ENCODE results near the gene BEND3.

BEND3 gene

DNA sequence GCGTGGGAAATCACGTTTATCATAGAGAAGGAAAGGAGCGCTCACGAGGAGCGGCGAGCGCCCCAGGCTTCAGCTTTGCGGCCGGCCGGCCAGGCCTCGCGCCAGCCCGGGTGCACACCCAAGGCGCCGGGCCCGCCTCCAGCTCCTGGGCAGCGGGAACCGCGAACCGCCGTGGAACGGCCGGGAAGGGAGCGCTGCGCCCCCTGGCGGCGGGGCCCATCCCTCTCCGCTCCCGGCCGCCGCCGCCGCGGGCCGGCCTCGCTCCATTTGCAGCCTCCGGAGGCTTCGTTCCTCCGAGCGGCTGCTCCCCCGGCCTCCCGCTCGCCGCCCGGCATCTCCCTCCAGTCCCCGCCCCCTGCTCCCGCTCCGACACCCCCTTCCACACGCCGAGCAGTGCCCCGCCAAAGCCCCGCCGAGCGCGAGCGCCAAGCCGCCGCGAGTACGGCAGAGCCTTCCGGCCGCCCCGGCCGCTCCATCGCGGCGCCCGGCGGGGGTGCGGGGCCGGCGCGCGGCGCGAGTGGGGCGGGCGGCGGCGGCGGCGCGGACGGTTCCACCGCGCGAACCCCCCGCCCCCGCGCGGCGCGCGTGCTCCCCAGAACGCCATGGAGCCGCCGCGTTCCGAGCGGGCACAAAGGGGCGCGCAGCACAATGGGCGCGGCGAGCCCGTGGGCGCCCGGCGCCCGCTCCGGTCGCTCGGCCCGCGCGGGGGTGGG is 946 bp downstream of the BEND3 start:
- Histone ChIP-seq H3K18ac (ENCODE audit: low read depth in 1 of 2, low read length in 2 of 2) (peak overlapping the region; percentile 70 to 82), H3K4me1 (ENCODE audit: control insufficient read depth, insufficient read depth, low read depth, low read length) (peaks cover 6% of the 10 kb centered on the region), H3K4me3 (ENCODE audit: insufficient read depth in 1 of 2, low read depth in 1 of 2, low read length in 2 of 2) (peak overlapping the region; percentile 71 to 78), H2BK120ac (ENCODE audit: low read depth, low read length) (peak overlapping the region; percentile 34), H3K4me2 (ENCODE audit: low read length, poor library complexity, severe bottlenecking) (peak overlapping the region; percentile 89), H2AK5ac (ENCODE audit: low read length, severe bottlenecking) (no peak overlapping the region), H4K91ac (ENCODE audit: low read length) (no peak overlapping the region), H3K27me3 (ENCODE audit: control insufficient read depth in 1 of 2, insufficient read depth in 1 of 2, low read length in 2 of 2) (peaks cover 4 to 16% of the 10 kb centered on the region in 2 experiments), H2BK5ac (ENCODE audit: low read depth, low read length, poor library complexity, severe bottlenecking) (no peak overlapping the region), H3K36me3 (ENCODE audit: control insufficient read depth in 1 of 2, insufficient read depth in 2 of 2, low read depth in 1 of 2, low read length in 2 of 2) (no peaks in the 10 kb centered on the region), H2BK15ac (ENCODE audit: low read depth, poor library complexity, severe bottlenecking) (no peak overlapping the region), H2BK12ac (ENCODE audit: low read length in 2 of 2) (no peak overlapping the region), H3K14ac (ENCODE audit: low read length in 2 of 2) (peak overlapping the region in 1 of 2 experiments; percentile 65), H3K9me3 (ENCODE audit: control insufficient read depth, low read length) (no peaks in the 10 kb centered on the region), H3K9ac (ENCODE audit: low read length) (peak overlapping the region; percentile 62), H3K23ac (ENCODE audit: low read length in 2 of 2) (no peak overlapping the region), H3K79me1 (replicated peaks; ENCODE audit: low read length, poor library complexity, severe bottlenecking) (peaks cover 8% of the 10 kb centered on the region), H2AFZ (ENCODE audit: low read depth, low read length) (peak overlapping the region; percentile 69), H3K4ac (ENCODE audit: low read depth in 1 of 2, low read length in 2 of 2) (no peak overlapping the region), H4K8ac (ENCODE audit: low read length) (peak overlapping the region; percentile 84), H3K27ac (ENCODE audit: low read length, poor library complexity, severe bottlenecking) (no peak overlapping the region)
- WGBS = under 1% methylated on average over 38 of the region's 116 CpGs
- peak; percentile 82 for DNase-seq

DNA sequence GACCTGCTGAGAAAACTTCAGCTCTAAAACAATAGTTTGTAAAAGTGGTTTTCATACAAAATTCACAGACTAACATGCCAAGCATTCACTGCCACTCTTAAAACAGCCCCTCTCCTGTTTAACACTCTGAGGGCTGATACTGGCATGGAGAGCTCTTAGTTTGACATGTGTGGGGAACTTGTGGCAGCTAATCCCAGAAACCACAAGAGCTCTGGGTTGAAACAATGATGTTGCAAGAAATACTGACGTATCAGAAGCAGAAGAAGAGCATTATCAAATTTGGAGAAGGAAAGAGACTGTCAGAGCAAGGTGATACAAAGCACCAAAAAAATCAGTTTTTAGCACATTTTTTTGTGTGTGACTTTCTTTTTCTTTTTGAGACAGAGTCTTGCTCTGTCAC is 5.1 kb downstream of the BEND3 start:
- 91% methylated on average over 1 of the region's 1 CpG for WGBS

GRCh38 chr6:107108201-107108890 is 7.0 kb downstream of the BEND3 start:
- Histone ChIP-seq H3K36me3 (ENCODE audit: control insufficient read depth in 1 of 2, insufficient read depth in 2 of 2, low read depth in 1 of 2, low read length in 2 of 2) (peaks cover 0 to 5% of the 10 kb centered on the region in 2 experiments), H3K18ac (ENCODE audit: low read depth in 1 of 2, low read length in 2 of 2) (no peak overlapping the region), H3K27me3 (ENCODE audit: control insufficient read depth in 1 of 2, insufficient read depth in 1 of 2, low read length in 2 of 2) (no peaks in the 10 kb centered on the region), H3K79me1 (replicated peaks; ENCODE audit: low read length, poor library complexity, severe bottlenecking) (peaks cover 20% of the 10 kb centered on the region), H3K4ac (ENCODE audit: low read depth in 1 of 2, low read length in 2 of 2) (no peak overlapping the region), H3K4me3 (ENCODE audit: insufficient read depth in 1 of 2, low read depth in 1 of 2, low read length in 2 of 2) (no peak overlapping the region), H3K4me2 (ENCODE audit: low read length, poor library complexity, severe bottlenecking) (no peak overlapping the region), H3K27ac (ENCODE audit: low read length, poor library complexity, severe bottlenecking) (no peak overlapping the region), H2BK15ac (ENCODE audit: low read depth, poor library complexity, severe bottlenecking) (no peak overlapping the region), H2BK120ac (ENCODE audit: low read depth, low read length) (no peak overlapping the region), H3K14ac (ENCODE audit: low read length in 2 of 2) (no peak overlapping the region), H4K91ac (ENCODE audit: low read length) (no peak overlapping the region), H2BK5ac (ENCODE audit: low read depth, low read length, poor library complexity, severe bottlenecking) (no peak overlapping the region), H2AFZ (ENCODE audit: low read depth, low read length) (no peak overlapping the region), H3K23ac (ENCODE audit: low read length in 2 of 2) (no peak overlapping the region), H3K4me1 (ENCODE audit: control insufficient read depth, insufficient read depth, low read depth, low read length) (peaks cover 11% of the 10 kb centered on the region), H2BK12ac (ENCODE audit: low read length in 2 of 2) (no peak overlapping the region), H4K8ac (ENCODE audit: low read length) (no peak overlapping the region), H3K9ac (ENCODE audit: low read length) (no peak overlapping the region), H2AK5ac (ENCODE audit: low read length, severe bottlenecking) (no peak overlapping the region), H3K9me3 (ENCODE audit: control insufficient read depth, low read length) (no peaks in the 10 kb centered on the region)
- 97% methylated on average over 17 of the region's 17 CpGs for WGBS
- no peak for DNase-seq

More for the DNA sequence above, 5.1 kb downstream of the BEND3 start:
- Histone ChIP-seq H3K36me3 (ENCODE audit: control insufficient read depth in 1 of 2, insufficient read depth in 2 of 2, low read depth in 1 of 2, low read length in 2 of 2) (peaks cover 0 to 5% of the 10 kb centered on the region in 2 experiments), H3K4ac (ENCODE audit: low read depth in 1 of 2, low read length in 2 of 2) (no peak overlapping the region), H3K4me3 (ENCODE audit: insufficient read depth in 1 of 2, low read depth in 1 of 2, low read length in 2 of 2) (no peak overlapping the region), H3K27me3 (ENCODE audit: control insufficient read depth in 1 of 2, insufficient read depth in 1 of 2, low read length in 2 of 2) (no peaks in the 10 kb centered on the region), H2BK12ac (ENCODE audit: low read length in 2 of 2) (no peak overlapping the region), H3K27ac (ENCODE audit: low read length, poor library complexity, severe bottlenecking) (no peak overlapping the region), H3K4me1 (ENCODE audit: control insufficient read depth, insufficient read depth, low read depth, low read length) (peaks cover 15% of the 10 kb centered on the region), H3K79me1 (replicated peaks; ENCODE audit: low read length, poor library complexity, severe bottlenecking) (peaks cover 22% of the 10 kb centered on the region), H3K9me3 (ENCODE audit: control insufficient read depth, low read length) (no peaks in the 10 kb centered on the region), H3K4me2 (ENCODE audit: low read length, poor library complexity, severe bottlenecking) (no peak overlapping the region), H3K23ac (ENCODE audit: low read length in 2 of 2) (no peak overlapping the region), H2BK5ac (ENCODE audit: low read depth, low read length, poor library complexity, severe bottlenecking) (no peak overlapping the region), H2BK120ac (ENCODE audit: low read depth, low read length) (no peak overlapping the region), H3K14ac (ENCODE audit: low read length in 2 of 2) (no peak overlapping the region), H2BK15ac (ENCODE audit: low read depth, poor library complexity, severe bottlenecking) (no peak overlapping the region), H4K8ac (ENCODE audit: low read length) (no peak overlapping the region), H2AFZ (ENCODE audit: low read depth, low read length) (no peak overlapping the region), H2AK5ac (ENCODE audit: low read length, severe bottlenecking) (no peak overlapping the region), H3K18ac (ENCODE audit: low read depth in 1 of 2, low read length in 2 of 2) (no peak overlapping the region), H4K91ac (ENCODE audit: low read length) (no peak overlapping the region), H3K9ac (ENCODE audit: low read length) (no peak overlapping the region)
- DNase-seq = peak; percentile 26

- Histone ChIP-seq H3K27ac (ENCODE audit: low read length, poor library complexity, severe bottlenecking) (no peak overlapping the region), H3K4me3 (ENCODE audit: insufficient read depth in 1 of 2, low read depth in 1 of 2, low read length in 2 of 2) (no peak overlapping the region), H3K23ac (ENCODE audit: low read length in 2 of 2) (no peak overlapping the region), H3K27me3 (ENCODE audit: control insufficient read depth in 1 of 2, insufficient read depth in 1 of 2, low read length in 2 of 2) (no peaks in the 10 kb centered on the region), H2AK5ac (ENCODE audit: low read length, severe bottlenecking) (no peak overlapping the region), H2BK15ac (ENCODE audit: low read depth, poor library complexity, severe bottlenecking) (no peak overlapping the region), H3K9me3 (ENCODE audit: control insufficient read depth, low read length) (no peaks in the 10 kb centered on the region), H3K4me2 (ENCODE audit: low read length, poor library complexity, severe bottlenecking) (no peak overlapping the region), H3K79me1 (replicated peaks; ENCODE audit: low read length, poor library complexity, severe bottlenecking) (peaks cover 22% of the 10 kb centered on the region), H3K14ac (ENCODE audit: low read length in 2 of 2) (no peak overlapping the region), H2BK120ac (ENCODE audit: low read depth, low read length) (no peak overlapping the region), H3K4ac (ENCODE audit: low read depth in 1 of 2, low read length in 2 of 2) (no peak overlapping the region), H4K8ac (ENCODE audit: low read length) (no peak overlapping the region), H4K91ac (ENCODE audit: low read length) (no peak overlapping the region), H3K9ac (ENCODE audit: low read length) (no peak overlapping the region), H3K36me3 (ENCODE audit: control insufficient read depth in 1 of 2, insufficient read depth in 2 of 2, low read depth in 1 of 2, low read length in 2 of 2) (peaks cover 0 to 5% of the 10 kb centered on the region in 2 experiments), H3K18ac (ENCODE audit: low read depth in 1 of 2, low read length in 2 of 2) (no peak overlapping the region), H3K4me1 (ENCODE audit: control insufficient read depth, insufficient read depth, low read depth, low read length) (peaks cover 12% of the 10 kb centered on the region), H2BK5ac (ENCODE audit: low read depth, low read length, poor library complexity, severe bottlenecking) (no peak overlapping the region), H2BK12ac (ENCODE audit: low read length in 2 of 2) (no peak overlapping the region), H2AFZ (ENCODE audit: low read depth, low read length) (no peak overlapping the region)
- DNase-seq = no peak
- 89% methylated on average over 4 of the region's 4 CpGs for WGBS
These were observed 7.5 kb downstream of the BEND3 start for GRCh38 chr6:107107791-107108190.
